HG03378 (cell line): ENCODE results near the gene PRMT5.

Experiments used
- ATAC-seq: cut with Tn5 transposase; IDR thresholded peaks from one replicate; pipeline ENCODE4 v1.9.1; 2021; ENCODE audit warnings: mild to moderate bottlenecking, moderate library complexity; ENCODE audit not compliant: unreplicated experiment

Gene PRMT5

GRCh38 chr14:22878271-22879246 lies 50.6 kb downstream of the PRMT5 start:
- no peak for ATAC-seq

DNA sequence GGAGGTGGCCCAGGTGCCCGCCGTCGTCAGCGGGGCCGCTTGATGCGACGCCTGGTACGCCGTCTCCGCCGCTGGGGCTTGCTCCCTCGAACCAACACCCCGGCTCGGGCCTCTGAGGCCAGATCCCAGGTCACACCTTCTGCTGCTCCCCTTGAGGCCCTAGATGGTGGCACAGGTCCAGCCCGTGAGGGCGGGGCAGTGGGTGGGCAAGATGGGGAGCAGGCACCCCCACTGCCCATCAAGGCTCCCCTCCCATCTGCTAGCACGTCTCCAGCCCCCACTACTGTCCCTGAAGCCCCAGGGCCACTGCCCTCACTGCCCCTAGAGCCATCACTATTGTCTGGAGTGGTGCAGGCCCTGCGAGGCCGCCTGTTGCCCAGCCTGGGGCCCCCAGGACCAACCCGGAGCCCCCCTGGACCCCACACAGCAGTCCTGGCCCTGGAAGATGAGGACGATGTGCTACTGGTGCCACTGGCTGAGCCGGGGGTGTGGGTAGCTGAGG lies 52.1 kb downstream of the PRMT5 start:
- ATAC-seq: no peak

- ATAC-seq: no peak
These were observed 53.3 kb downstream of the PRMT5 start for GRCh38 chr14:22875748-22876319.

GRCh38 chr14:22875003-22875747 lies 54.0 kb downstream of the PRMT5 start:
- no peak for ATAC-seq

GRCh38 chr14:22872833-22873520 lies 56.2 kb downstream of the PRMT5 start:
- ATAC-seq: no peak

DNA sequence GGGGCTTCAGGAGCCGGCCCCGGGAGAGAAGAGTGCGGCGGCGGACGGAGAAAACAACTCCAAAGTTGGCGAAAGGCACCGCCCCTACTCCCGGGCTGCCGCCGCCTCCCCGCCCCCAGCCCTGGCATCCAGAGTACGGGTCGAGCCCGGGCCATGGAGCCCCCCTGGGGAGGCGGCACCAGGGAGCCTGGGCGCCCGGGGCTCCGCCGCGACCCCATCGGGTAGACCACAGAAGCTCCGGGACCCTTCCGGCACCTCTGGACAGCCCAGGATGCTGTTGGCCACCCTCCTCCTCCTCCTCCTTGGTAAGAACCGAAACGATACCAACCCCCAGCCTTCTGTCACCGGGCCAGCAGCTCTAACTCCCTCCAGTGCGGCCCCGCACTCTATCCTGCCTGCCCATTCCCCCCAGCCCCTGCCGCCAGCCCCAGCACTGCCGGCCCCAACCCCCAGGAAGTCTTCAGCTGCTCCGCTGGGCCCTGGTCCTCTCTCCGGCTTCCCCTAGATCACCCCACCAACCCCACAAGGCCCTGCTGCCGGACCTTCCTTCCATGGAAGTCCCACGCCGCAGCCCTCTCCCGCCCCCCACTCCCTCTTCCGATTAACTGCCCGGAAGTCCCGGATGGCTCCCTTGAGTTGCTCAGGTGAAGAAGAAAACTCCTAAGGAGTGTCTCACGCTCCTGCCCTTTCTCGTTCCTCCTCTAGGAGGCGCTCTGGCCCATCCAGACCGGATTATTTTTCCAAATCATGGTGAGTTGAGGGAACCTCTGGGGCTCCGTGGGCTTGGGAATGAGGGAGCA lies 56.9 kb downstream of the PRMT5 start:
- no peak for ATAC-seq

DNA sequence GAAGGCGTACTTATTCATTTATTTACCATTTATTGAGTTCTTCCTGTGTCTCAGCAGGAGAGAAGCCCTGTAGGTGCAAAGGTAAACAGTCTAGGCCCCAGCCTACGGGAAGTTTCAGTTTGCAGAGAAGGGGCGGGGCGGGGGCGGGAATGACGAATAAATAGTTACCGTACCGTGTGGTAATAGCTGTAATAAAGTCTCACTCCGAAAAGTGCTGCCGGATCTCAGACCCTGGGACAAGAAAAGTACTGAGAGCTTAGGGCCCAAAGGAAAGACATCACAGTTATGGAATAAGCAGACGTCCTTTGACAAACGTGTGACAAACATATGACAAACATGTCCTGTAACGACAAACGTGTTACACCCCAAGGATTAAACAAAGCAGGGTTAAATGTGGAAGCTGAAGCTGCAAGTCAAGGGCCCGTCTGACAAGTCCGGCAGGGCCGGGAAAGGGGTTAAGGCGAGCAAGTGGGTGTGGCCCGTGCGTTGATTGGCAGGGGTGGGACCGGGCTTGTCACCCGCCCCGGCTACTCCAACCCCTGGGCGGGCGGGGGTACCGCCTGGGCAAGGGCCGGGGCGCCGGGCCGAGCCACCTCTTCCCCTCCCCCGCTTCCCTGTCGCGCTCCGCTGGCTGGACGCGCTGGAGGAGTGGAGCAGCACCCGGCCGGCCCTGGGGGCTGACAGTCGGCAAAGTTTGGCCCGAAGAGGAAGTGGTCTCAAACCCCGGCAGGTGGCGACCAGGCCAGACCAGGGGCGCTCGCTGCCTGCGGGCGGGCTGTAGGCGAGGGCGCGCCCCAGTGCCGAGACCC lies 57.7 kb downstream of the PRMT5 start, which contains the start of gene LRP10:
TSS of gene LRP10 (plus strand) at position 517 of the 809 bp plus-strand sequence. CDS start 564 bp downstream, outside the sequence.
- peak; percentile 66 for ATAC-seq

DNA sequence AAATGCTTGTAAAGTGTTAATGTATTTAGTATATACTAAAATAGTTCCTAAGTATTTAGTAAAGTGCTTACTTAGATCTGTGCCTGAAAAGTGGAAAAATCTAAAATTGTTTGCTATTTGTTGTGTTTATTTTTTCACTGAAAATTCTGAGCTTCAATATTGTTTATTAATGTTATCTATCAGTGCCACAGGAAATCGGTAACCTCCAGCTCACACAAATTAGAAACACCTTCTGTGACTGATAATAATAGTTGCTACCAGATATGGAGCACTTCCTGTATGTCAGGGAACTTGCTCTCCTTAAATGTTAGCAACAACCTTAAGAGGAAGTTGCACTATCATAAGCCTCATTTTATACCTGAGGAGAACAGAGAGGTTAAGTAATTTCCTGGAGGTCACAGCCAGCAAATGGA lies 58.4 kb downstream of the PRMT5 start:
- peak; percentile 53 for ATAC-seq
